Ishikawa (cell line): ENCODE measurements around the gene ZNF48.

Experiments used
- CEBPB ChIP-seq: IDR thresholded peaks from 2 replicates; pipeline ENCODE4 v1.6.1; 2012
- CREB1 ChIP-seq: IDR thresholded peaks from 2 replicates; pipeline ENCODE4 v1.6.1; 2012; ENCODE audit warnings: low read depth
- EGR1 ChIP-seq: IDR thresholded peaks from 2 replicates; pipeline ENCODE4 v1.6.1; 2012
- EP300 ChIP-seq: IDR thresholded peaks from 2 replicates; pipeline ENCODE4 v1.6.1; 2012; ENCODE audit warnings: borderline replicate concordance
- FOXM1 ChIP-seq: IDR thresholded peaks from 2 replicates; pipeline ENCODE4 v1.6.1; 2012; ENCODE audit warnings: low read depth, borderline replicate concordance
- NFIC ChIP-seq: IDR thresholded peaks from 2 replicates; pipeline ENCODE4 v1.6.1; 2012
- RAD21 ChIP-seq: IDR thresholded peaks from 2 replicates; pipeline ENCODE4 v1.6.1; 2012; ENCODE audit warnings: low read depth
- REST ChIP-seq: IDR thresholded peaks from 2 replicates; pipeline ENCODE4 v1.6.1; 2012; ENCODE audit warnings: low read depth, mild to moderate bottlenecking
- TAF1 ChIP-seq: IDR thresholded peaks from 2 replicates; pipeline ENCODE4 v1.6.1; 2012; ENCODE audit warnings: low read depth, mild to moderate bottlenecking
- TCF12 ChIP-seq: IDR thresholded peaks from 2 replicates; pipeline ENCODE4 v1.6.1; 2012; ENCODE audit warnings: low read depth
- TEAD4 ChIP-seq: IDR thresholded peaks from 2 replicates; pipeline ENCODE4 v1.6.1; 2012
- YY1 ChIP-seq: IDR thresholded peaks from 2 replicates; pipeline ENCODE4 v1.6.1; 2012; ENCODE audit warnings: low read depth
- TF ChIP-seq, protein P1 (sequence below): IDR thresholded peaks from 2 replicates; pipeline ENCODE4 v1.6.1; 2012
- TF ChIP-seq, protein P2 (sequence below): IDR thresholded peaks from 2 replicates; pipeline ENCODE4 v1.6.1; 2012

DNA sequence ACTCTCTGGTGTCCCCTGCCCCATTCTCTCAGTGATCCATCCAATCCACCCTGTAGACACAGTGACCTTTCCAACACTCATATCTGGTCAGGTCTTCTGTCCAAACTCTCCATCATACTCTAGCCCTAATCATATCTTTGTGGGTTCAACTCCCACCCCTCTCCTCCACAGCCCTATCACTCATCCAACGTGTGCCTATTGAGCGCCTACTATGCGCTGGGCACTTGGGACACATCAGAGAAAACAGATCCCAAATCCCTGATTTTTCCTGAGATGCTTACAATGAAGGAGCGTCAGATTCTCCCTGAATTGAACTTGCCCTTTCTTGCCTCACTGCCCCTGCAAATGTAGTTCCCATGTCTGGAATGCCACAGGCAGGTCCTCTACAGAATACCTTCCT lies 32.8 kb downstream of the ZNF48 start:
- TF ChIP-seq REST, result no peak
- TF ChIP-seq TAF1, result no peak
- TF ChIP-seq RAD21, result no peak
- no peak for TF ChIP-seq NFIC
- TF ChIP-seq FOXM1, result no peak
- no peak for TF ChIP-seq TEAD4
- TF ChIP-seq, protein P1, sequence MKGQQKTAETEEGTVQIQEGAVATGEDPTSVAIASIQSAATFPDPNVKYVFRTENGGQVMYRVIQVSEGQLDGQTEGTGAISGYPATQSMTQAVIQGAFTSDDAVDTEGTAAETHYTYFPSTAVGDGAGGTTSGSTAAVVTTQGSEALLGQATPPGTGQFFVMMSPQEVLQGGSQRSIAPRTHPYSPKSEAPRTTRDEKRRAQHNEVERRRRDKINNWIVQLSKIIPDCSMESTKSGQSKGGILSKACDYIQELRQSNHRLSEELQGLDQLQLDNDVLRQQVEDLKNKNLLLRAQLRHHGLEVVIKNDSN, result no peak
- no peak for TF ChIP-seq EGR1
- TF ChIP-seq CEBPB, result no peak
- no peak for TF ChIP-seq EP300
- no peak for TF ChIP-seq YY1
- TF ChIP-seq CREB1, result no peak
- TF ChIP-seq, protein P2, sequence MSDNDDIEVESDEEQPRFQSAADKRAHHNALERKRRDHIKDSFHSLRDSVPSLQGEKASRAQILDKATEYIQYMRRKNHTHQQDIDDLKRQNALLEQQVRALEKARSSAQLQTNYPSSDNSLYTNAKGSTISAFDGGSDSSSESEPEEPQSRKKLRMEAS, result no peak
- no peak for TF ChIP-seq TCF12
